GM23248 (cell line): ENCODE measurements around the gene PCDH10. TPM values are rescaled to one million over a fixed set of nuclear protein-coding genes. Genes with fewer than 3 reads are reported as not detected.

Experiments
- DNase-seq: peaks from one replicate; pipeline ENCODE4 v3.0.0-alpha.2; 2015
- H2AFZ ChIP-seq: fragments of 200-600 bp; sonication (generic); 2 replicates; pipeline ENCODE4 v1.6.1; 2016; ENCODE audit warnings: antibody characterized with exemption
- H3F3A ChIP-seq: fragments of 200-600 bp; sonication (generic); 2 replicates; pipeline ENCODE4 v1.6.1; 2016; ENCODE audit warnings: mild to moderate bottlenecking, antibody characterized with exemption, mixed run types; ENCODE audit not compliant: insufficient read depth
- H3K27ac ChIP-seq: fragments of 200-600 bp; sonication (generic); 2 replicates; pipeline ENCODE4 v1.5.1; 2016; ENCODE audit warnings: mild to moderate bottlenecking
- H3K27me3 ChIP-seq: fragments of 200-600 bp; sonication (generic); replicated peaks from 2 replicates; pipeline ENCODE4 v1.6.1; 2016; ENCODE audit warnings: mild to moderate bottlenecking; ENCODE audit not compliant: insufficient read depth
- H3K36me3 ChIP-seq: fragments of 200-600 bp; sonication (generic); 2 replicates; pipeline ENCODE4 v1.6.1; 2016; ENCODE audit warnings: low read depth, mild to moderate bottlenecking
- H3K4me1 ChIP-seq: fragments of 200-600 bp; sonication (generic); 2 replicates; pipeline ENCODE4 v1.6.1; 2016; ENCODE audit warnings: mild to moderate bottlenecking; ENCODE audit not compliant: insufficient read depth
- H3K4me2 ChIP-seq: fragments of 200-600 bp; sonication (generic); one replicate; pipeline ENCODE4 v1.6.1; 2016; ENCODE audit warnings: mild to moderate bottlenecking; ENCODE audit not compliant: unreplicated experiment
- H3K4me3 ChIP-seq: fragments of 200-600 bp; sonication (generic); 2 replicates; pipeline ENCODE4 v1.5.1; 2016; ENCODE audit warnings: mild to moderate bottlenecking
- H3K79me2 ChIP-seq: fragments of 200-600 bp; sonication (generic); 2 replicates; pipeline ENCODE4 v1.6.1; 2016; ENCODE audit warnings: mild to moderate bottlenecking; ENCODE audit not compliant: insufficient read depth
- H3K9ac ChIP-seq: fragments of 200-600 bp; sonication (generic); 2 replicates; pipeline ENCODE4 v1.6.1; 2016; ENCODE audit warnings: mild to moderate bottlenecking
- H3K9me2 ChIP-seq: fragments of 200-600 bp; sonication (generic); 2 replicates; pipeline ENCODE4 v1.6.1; 2016; ENCODE audit warnings: mixed run types, mild to moderate bottlenecking, moderate library complexity; ENCODE audit not compliant: insufficient read depth
- H3K9me3 ChIP-seq: fragments of 200-600 bp; sonication (generic); one replicate; pipeline ENCODE4 v1.6.1; 2017; ENCODE audit warnings: low read depth
- H4K20me1 ChIP-seq: fragments of 200-600 bp; sonication (generic); 2 replicates; pipeline ENCODE4 v1.6.0; 2016; ENCODE audit not compliant: insufficient read depth
- EZH2 ChIP-seq: fragments of 200-600 bp; sonication (generic); IDR thresholded peaks from 2 replicates; pipeline ENCODE4 v1.6.1; 2018; ENCODE audit warnings: antibody characterized with exemption, mild to moderate bottlenecking; ENCODE audit not compliant: insufficient read depth, poor library complexity, severe bottlenecking
- EZH2phosphoT487 ChIP-seq: fragments of 200-600 bp; sonication (generic); IDR thresholded peaks from 2 replicates; pipeline ENCODE4 v1.6.1; 2018; ENCODE audit warnings: antibody characterized with exemption, moderate library complexity, mild to moderate bottlenecking, low read depth; ENCODE audit not compliant: insufficient read depth
- WGBS, 2 experiments: methylation state at CpG; one replicate each; pipeline ENCODE4 v1.1.6; 2015 to 2017; ENCODE audit warnings: low lambda C conversion rate in 2 of 2, low coverage in 1 of 2; ENCODE audit errors: missing lambda C conversion rate in 2 of 2; 5-methylcytosine and 5-hydroxymethylcytosine counted together
- in situ Hi-C: fragments of 300-500 bp; cut with MboI; formaldehyde crosslinking; loops from 2 replicates; pipeline ENCODE4 v1.15.0; 2020
- polyA plus RNA-seq: library from polyadenylated mRNA; unstranded; fragments of >200 nt; fragmentation: Nextera tagmentation; extraction: Ambion mirVana; gene quantifications from 2 replicates; pipeline ENCODE4 v1.2.1, GENCODE V29; 2016
- total RNA-seq: library from RNA; depleted of rRNA; stranded (reverse); fragments of >200 nt; shearing (Covaris generic); gene quantifications from 2 replicates; pipeline ENCODE4 v1.2.3, GENCODE V29; 2014

PCDH10 gene
- total and polyA plus RNA-seq, 2 experiments from 2014 or later, result 0.08 to 0.11 TPM

DNA sequence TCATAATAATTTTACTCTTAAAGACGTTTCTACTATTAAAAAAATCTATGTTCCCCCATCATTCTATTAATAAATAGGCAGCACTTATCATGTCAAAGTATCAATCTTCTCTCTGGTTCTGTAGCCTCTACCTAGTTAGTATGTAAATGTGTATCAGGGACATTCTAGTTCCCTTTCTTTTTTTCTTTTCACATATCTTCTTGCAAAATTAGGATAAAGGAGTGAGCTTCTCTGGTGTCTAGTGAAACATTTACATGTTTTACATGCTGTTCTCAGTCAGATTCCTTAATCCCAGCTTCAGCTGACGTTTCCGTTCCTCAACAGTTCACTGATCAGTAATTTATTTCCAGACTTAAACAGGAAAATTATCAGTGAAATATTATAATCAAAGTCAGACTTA, 11.8 kb downstream of the PCDH10 start:
- no peaks in the 10 kb centered on the region for H4K20me1 ChIP-seq
- in situ Hi-C loops, result no loop called here
- no peaks in the 10 kb centered on the region for H3K4me1 ChIP-seq
- no peaks in the 10 kb centered on the region for H3K9me2 ChIP-seq
- no peak overlapping the region for H3K27ac ChIP-seq
- no peaks in the 10 kb centered on the region for H3K79me2 ChIP-seq
- H3K36me3 ChIP-seq, result no peaks in the 10 kb centered on the region
- no peak overlapping the region for H3K4me3 ChIP-seq
- no peak for DNase-seq
- TF ChIP-seq EZH2 (no peak), EZH2phosphoT487 (no peak)
- no peaks in the 10 kb centered on the region for H3F3A ChIP-seq
- 33% methylated on average over 3 of the region's 3 CpGs for WGBS, 2 experiments
- H3K9ac ChIP-seq, result no peak overlapping the region
- H2AFZ ChIP-seq, result no peak overlapping the region
- no peak overlapping the region for H3K4me2 ChIP-seq
- H3K27me3 ChIP-seq, result no peaks in the 10 kb centered on the region
- no peaks in the 10 kb centered on the region for H3K9me3 ChIP-seq

- DNase-seq, result no peak
- Histone ChIP-seq H3K9me2 (no peaks in the 10 kb centered on the region), H3K9ac (no peak overlapping the region), H3K27ac (no peak overlapping the region), H3F3A (no peaks in the 10 kb centered on the region), H3K27me3 (no peaks in the 10 kb centered on the region), H3K4me1 (no peaks in the 10 kb centered on the region), H4K20me1 (no peaks in the 10 kb centered on the region), H3K4me2 (no peak overlapping the region), H2AFZ (no peak overlapping the region), H3K9me3 (no peaks in the 10 kb centered on the region), H3K36me3 (no peaks in the 10 kb centered on the region), H3K79me2 (no peaks in the 10 kb centered on the region), H3K4me3 (no peak overlapping the region)
- in situ Hi-C loops, result no loop called here
- 7 to 10% methylated on average over 2 of the region's 2 CpGs for WGBS, 2 experiments
- TF ChIP-seq EZH2 (no peak), EZH2phosphoT487 (no peak)
These were observed 12.6 kb downstream of the PCDH10 start for GRCh38 chr4:133161570-133162295.

DNA sequence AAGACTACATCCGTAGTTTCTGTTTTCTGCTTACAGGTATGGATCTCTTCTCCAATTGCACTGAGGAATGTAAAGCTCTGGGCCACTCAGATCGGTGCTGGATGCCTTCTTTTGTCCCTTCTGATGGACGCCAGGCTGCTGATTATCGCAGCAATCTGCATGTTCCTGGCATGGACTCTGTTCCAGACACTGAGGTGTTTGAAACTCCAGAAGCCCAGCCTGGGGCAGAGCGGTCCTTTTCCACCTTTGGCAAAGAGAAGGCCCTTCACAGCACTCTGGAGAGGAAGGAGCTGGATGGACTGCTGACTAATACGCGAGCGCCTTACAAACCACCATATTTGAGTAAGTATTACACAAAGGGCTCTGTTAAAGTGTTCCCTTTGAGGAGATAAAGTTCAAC, 13.8 kb downstream of the PCDH10 start:
- Histone ChIP-seq H3K4me3 (no peak overlapping the region), H3K9ac (no peak overlapping the region), H3K27me3 (no peaks in the 10 kb centered on the region), H3K9me2 (no peaks in the 10 kb centered on the region), H3F3A (no peaks in the 10 kb centered on the region), H3K9me3 (no peaks in the 10 kb centered on the region), H3K79me2 (no peaks in the 10 kb centered on the region), H2AFZ (no peak overlapping the region), H3K27ac (no peak overlapping the region), H4K20me1 (no peaks in the 10 kb centered on the region), H3K4me1 (no peaks in the 10 kb centered on the region), H3K4me2 (no peak overlapping the region), H3K36me3 (no peaks in the 10 kb centered on the region)
- no peak for DNase-seq
- in situ Hi-C loops, result no loop called here
- 40 to 48% methylated on average over 8 of the region's 8 CpGs for WGBS, 2 experiments
- TF ChIP-seq EZH2 (no peak), EZH2phosphoT487 (no peak)

DNA sequence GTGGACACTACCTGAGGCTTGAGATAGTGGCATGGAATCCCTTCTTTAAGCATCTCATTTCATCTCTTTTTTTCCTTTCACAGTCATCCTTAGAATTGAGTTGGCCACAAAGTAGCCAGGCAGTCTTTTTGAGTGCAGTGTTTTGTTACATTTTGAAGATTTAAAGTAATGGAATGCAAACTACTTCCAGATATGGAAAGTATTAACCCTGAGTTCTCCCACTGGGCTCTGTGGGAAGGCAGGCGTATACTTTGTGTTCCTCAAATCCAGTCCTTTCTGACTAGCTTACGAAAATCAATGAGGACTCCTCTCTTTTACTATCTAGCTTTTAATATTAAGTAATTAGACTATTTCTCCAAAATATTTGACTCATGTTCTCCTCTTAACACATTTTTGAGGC, 29.9 kb downstream of the PCDH10 start:
- no peaks in the 10 kb centered on the region for H3K27me3 ChIP-seq
- no peak for TF ChIP-seq EZH2
- TF ChIP-seq EZH2phosphoT487, result no peak
- H3K4me2 ChIP-seq, result no peak overlapping the region
- no peak overlapping the region for H3K27ac ChIP-seq
- in situ Hi-C loops, result no loop called here
- no peaks in the 10 kb centered on the region for H3K4me1 ChIP-seq
- no peak overlapping the region for H3K9ac ChIP-seq
- H3K4me3 ChIP-seq, result no peak overlapping the region
- no peak for DNase-seq
- WGBS, 2 experiments, result 30 to 39% methylated on average over 2 of the region's 2 CpGs
- H4K20me1 ChIP-seq, result no peaks in the 10 kb centered on the region
- H3K9me2 ChIP-seq, result no peaks in the 10 kb centered on the region; the same call in 1 of the 2 replicates
- no peak overlapping the region for H2AFZ ChIP-seq
- H3F3A ChIP-seq, result no peaks in the 10 kb centered on the region
- H3K36me3 ChIP-seq, result no peaks in the 10 kb centered on the region
- H3K79me2 ChIP-seq, result no peaks in the 10 kb centered on the region
- no peaks in the 10 kb centered on the region for H3K9me3 ChIP-seq

DNA sequence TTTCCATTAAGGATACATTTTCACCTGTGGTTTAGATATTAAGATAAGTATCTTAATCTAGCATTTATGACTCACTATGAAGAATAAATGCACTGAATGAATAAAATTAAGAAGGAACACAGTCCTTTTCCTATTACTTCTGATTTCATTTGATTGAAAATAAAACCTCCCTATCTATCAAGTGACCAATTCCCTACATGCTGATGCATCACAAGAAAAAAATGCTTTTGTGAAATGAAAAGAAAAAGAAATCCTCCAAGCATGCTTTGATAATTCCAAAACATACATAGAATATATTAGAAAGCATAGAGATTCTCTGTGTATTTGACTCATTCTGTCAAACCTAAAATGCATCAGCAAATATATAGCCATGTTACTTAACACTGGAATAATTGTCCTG, 37.1 kb downstream of the PCDH10 start:
- no peak overlapping the region for H3K4me2 ChIP-seq
- in situ Hi-C loops, result no loop called here
- peak; percentile 8 for DNase-seq
- H3K9me2 ChIP-seq, result no peaks in the 10 kb centered on the region
- no peaks in the 10 kb centered on the region for H3K79me2 ChIP-seq
- H3K4me1 ChIP-seq, result no peaks in the 10 kb centered on the region
- H3K27ac ChIP-seq, result no peak overlapping the region
- no peaks in the 10 kb centered on the region for H3K27me3 ChIP-seq
- H3F3A ChIP-seq, result no peaks in the 10 kb centered on the region
- no peaks in the 10 kb centered on the region for H4K20me1 ChIP-seq
- no peak for TF ChIP-seq EZH2phosphoT487
- no peak for TF ChIP-seq EZH2
- no peak overlapping the region for H3K9ac ChIP-seq
- no peaks in the 10 kb centered on the region for H3K9me3 ChIP-seq
- H3K36me3 ChIP-seq, result no peaks in the 10 kb centered on the region
- H2AFZ ChIP-seq, result no peak overlapping the region
- no peak overlapping the region for H3K4me3 ChIP-seq
